Panc1 (cell line): ENCODE measurements around the gene PTS. TPM values are rescaled to one million over a fixed set of nuclear protein-coding genes. Genes with fewer than 3 reads are reported as not detected.
"Not testable (repeated sequence)": the region's sequence is repeated elsewhere in the genome, so short reads cannot be mapped to it uniquely, and the experiment has no call there.

Experiments
- ATAC-seq: fragments of 200-7000 bp; cut with Tn5 transposase; 2 replicates; pipeline ENCODE4 v1.9.1; 2020; ENCODE audit warnings: mild to moderate bottlenecking, moderate library complexity
- BruUV-seq: library from RNA; stranded (reverse); fragments of 400-500 nt; replicated peaks from 2 replicates; lab custom pipeline; 2021; lab: Mats Ljungman, UMichigan
- CTCF ChIA-PET: fragments of 300-600 bp; sonication (Branson Sonifier 250); formaldehyde crosslinking; loops from one replicate; lab custom pipeline; 2022; ENCODE audit warnings: antibody characterized with exemption; lab: Charles Lee
- POLR2A ChIA-PET: fragments of 300-600 bp; sonication (Branson Sonifier 250); formaldehyde crosslinking; loops from one replicate; lab custom pipeline; 2022; ENCODE audit warnings: antibody characterized with exemption; lab: Charles Lee
- DNase-seq: peaks from one replicate; pipeline ENCODE4 v3.0.0-alpha.2; 2010; ENCODE audit warnings: low read depth, low spot score
- H3K27ac ChIP-seq: 2 replicates; pipeline ENCODE4 v1.5.1; 2011; ENCODE audit warnings: mild to moderate bottlenecking, low read length, inconsistent platforms
- H3K27me3 ChIP-seq: fragments of 200-500 bp; sonication (Bioruptor generic); 2 replicates; pipeline ENCODE4 v1.6.0; 2014; ENCODE audit warnings: low read length, inconsistent platforms; ENCODE audit not compliant: control insufficient read depth, insufficient read depth
- H3K36me3 ChIP-seq: fragments of 200-500 bp; sonication (Bioruptor generic); 2 replicates; pipeline ENCODE4 v1.5.1; 2014; ENCODE audit warnings: inconsistent platforms, mild to moderate bottlenecking, low read length, moderate library complexity; ENCODE audit not compliant: control insufficient read depth, insufficient read depth
- H3K4me1 ChIP-seq: 2 replicates; pipeline ENCODE4 v1.5.1; 2011; ENCODE audit warnings: inconsistent platforms, mild to moderate bottlenecking, low read length, moderate library complexity; ENCODE audit not compliant: control insufficient read depth, insufficient read depth
- H3K4me3 ChIP-seq, 2 experiments: 2 replicates each; pipeline ENCODE4 v1.5.1; 2011 to 2012; ENCODE audit warnings: low read depth in 2 of 2, low read length in 2 of 2, mild to moderate bottlenecking in 2 of 2, inconsistent platforms in 1 of 2, moderate library complexity in 1 of 2
- H3K9me3 ChIP-seq: fragments of 200-500 bp; sonication (Bioruptor generic); 2 replicates; pipeline ENCODE4 v1.5.1; 2014; ENCODE audit warnings: low read depth, mild to moderate bottlenecking, inconsistent platforms, low read length, moderate library complexity; ENCODE audit not compliant: control insufficient read depth, insufficient read depth
- POLR2AphosphoS5 ChIP-seq: IDR thresholded peaks from 2 replicates; pipeline ENCODE4 v1.6.1; 2012; ENCODE audit warnings: mild to moderate bottlenecking, low read depth, low read length, moderate library complexity
- SIN3A ChIP-seq: IDR thresholded peaks from 2 replicates; pipeline ENCODE4 v1.6.1; 2012; ENCODE audit warnings: low read depth, mild to moderate bottlenecking, low read length, moderate library complexity, borderline replicate concordance; ENCODE audit not compliant: insufficient read depth
- TCF7L2 ChIP-seq: IDR thresholded peaks from 2 replicates; pipeline ENCODE4 v1.6.1; 2011; ENCODE audit warnings: mild to moderate bottlenecking, low read depth, low read length, inconsistent platforms
- in situ Hi-C: cut with HindIII; loops from 2 replicates; pipeline ENCODE4 v1.10.0; 2016; ENCODE audit warnings: low sequenced_read_pairs, low pct_unique_long_range_greater_than_20kb
- intact Hi-C: fragments of 100-400 bp; cut with micrococcal nuclease; formaldehyde crosslinking; loops from one replicate; pipeline ENCODE4 v1.10.0; 2022; ENCODE audit not compliant: unreplicated experiment
- total RNA-seq: library from RNA; stranded (reverse); gene quantifications from one replicate; pipeline ENCODE4 v1.2.1, GENCODE V29; 2021; ENCODE audit not compliant: unreplicated experiment
- TF ChIP-seq, protein P1 (sequence below), 2 experiments: IDR thresholded peaks; 2 replicates each; pipeline ENCODE4 v1.6.1; 2011 to 2012; ENCODE audit warnings: low read depth in 2 of 2, control low read depth in 1 of 2, low read length in 1 of 2, mild to moderate bottlenecking in 1 of 2, moderate library complexity in 1 of 2; ENCODE audit not compliant: insufficient read depth in 1 of 2
- TF ChIP-seq, protein P2 (sequence below): fragments of 450-650 bp; IDR thresholded peaks from 2 replicates; pipeline ENCODE4 v1.5.1; 2017; ENCODE audit warnings: mild to moderate bottlenecking

Gene PTS
- total RNA-seq, 1 experiment from 2014 or later, result 64.2 TPM

DNA sequence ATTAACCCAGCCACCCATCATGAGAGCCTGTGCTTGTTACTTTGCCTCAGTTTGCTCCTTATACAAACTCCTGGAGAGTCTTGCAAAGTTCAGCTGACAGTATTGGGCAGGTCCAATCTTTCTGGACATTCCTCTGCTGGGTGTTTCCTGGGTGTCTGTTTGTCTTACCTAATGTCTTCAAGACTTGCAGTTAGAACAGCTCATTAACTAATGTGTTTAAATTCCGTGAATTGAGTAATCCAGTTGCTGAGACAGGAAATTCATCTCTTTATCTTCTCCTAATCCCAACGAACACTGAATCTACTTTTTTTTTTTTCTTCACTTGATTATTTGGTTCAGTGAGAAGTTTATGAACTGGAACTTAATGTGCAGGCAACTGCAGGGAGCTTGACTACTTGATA is 30.3 kb upstream of the PTS start:
- BruUV-seq, result no TSS peak

DNA sequence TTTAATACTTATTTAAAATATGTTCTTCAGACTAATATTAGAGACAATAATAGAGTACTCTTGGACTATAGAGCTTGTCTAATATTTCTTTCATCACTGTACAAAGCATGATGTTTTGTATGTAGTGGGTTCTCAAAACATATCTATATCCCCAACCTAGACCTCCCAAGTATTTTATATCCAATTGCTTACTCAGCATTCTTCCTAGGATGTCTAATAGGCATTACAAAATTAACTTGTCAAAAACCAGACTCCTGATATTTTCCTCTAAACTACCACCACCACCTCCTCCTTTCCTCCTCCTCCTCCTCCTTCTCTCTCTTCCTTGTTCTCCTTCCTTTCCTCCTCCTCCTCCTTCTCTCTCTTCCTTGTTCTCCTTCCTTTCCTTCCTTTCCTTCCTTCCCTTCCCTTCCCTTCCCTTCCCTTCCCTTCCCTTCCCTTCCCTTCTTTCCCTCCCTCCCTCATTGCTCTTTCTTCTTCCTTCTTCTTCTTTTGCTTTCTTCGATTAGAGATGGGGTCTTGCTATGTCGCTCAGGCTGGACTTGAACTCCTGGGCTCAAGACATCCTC is 29.6 kb upstream of the PTS start:
- no peaks in the 10 kb centered on the region for H3K36me3 ChIP-seq
- no peaks in the 10 kb centered on the region for H3K4me1 ChIP-seq
- CTCF ChIA-PET, result interaction anchor here (0.5 kb wide), 1 partner anchor 19 kb away, joined by 5 read pairs; no protein-coding TSS in a partner anchor
- no peak for ATAC-seq
- in situ Hi-C loops, result no loop called here
- POLR2A ChIA-PET, result no interaction called here
- no peaks in the 10 kb centered on the region for H3K9me3 ChIP-seq
- intact Hi-C loops, result no loop called here
- H3K27ac ChIP-seq, result no peak overlapping the region
- BruUV-seq, result no TSS peak
- H3K27me3 ChIP-seq, result no peaks in the 10 kb centered on the region
- DNase-seq, result no peak
- TF ChIP-seq, protein P1, sequence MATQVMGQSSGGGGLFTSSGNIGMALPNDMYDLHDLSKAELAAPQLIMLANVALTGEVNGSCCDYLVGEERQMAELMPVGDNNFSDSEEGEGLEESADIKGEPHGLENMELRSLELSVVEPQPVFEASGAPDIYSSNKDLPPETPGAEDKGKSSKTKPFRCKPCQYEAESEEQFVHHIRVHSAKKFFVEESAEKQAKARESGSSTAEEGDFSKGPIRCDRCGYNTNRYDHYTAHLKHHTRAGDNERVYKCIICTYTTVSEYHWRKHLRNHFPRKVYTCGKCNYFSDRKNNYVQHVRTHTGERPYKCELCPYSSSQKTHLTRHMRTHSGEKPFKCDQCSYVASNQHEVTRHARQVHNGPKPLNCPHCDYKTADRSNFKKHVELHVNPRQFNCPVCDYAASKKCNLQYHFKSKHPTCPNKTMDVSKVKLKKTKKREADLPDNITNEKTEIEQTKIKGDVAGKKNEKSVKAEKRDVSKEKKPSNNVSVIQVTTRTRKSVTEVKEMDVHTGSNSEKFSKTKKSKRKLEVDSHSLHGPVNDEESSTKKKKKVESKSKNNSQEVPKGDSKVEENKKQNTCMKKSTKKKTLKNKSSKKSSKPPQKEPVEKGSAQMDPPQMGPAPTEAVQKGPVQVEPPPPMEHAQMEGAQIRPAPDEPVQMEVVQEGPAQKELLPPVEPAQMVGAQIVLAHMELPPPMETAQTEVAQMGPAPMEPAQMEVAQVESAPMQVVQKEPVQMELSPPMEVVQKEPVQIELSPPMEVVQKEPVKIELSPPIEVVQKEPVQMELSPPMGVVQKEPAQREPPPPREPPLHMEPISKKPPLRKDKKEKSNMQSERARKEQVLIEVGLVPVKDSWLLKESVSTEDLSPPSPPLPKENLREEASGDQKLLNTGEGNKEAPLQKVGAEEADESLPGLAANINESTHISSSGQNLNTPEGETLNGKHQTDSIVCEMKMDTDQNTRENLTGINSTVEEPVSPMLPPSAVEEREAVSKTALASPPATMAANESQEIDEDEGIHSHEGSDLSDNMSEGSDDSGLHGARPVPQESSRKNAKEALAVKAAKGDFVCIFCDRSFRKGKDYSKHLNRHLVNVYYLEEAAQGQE (IDR thresholded peaks at IDR 0.05; ENCODE audit: insufficient read depth in 1 of 2, low read depth in 2 of 2, low read length in 1 of 2), result no peak
- TF ChIP-seq, protein P2, sequence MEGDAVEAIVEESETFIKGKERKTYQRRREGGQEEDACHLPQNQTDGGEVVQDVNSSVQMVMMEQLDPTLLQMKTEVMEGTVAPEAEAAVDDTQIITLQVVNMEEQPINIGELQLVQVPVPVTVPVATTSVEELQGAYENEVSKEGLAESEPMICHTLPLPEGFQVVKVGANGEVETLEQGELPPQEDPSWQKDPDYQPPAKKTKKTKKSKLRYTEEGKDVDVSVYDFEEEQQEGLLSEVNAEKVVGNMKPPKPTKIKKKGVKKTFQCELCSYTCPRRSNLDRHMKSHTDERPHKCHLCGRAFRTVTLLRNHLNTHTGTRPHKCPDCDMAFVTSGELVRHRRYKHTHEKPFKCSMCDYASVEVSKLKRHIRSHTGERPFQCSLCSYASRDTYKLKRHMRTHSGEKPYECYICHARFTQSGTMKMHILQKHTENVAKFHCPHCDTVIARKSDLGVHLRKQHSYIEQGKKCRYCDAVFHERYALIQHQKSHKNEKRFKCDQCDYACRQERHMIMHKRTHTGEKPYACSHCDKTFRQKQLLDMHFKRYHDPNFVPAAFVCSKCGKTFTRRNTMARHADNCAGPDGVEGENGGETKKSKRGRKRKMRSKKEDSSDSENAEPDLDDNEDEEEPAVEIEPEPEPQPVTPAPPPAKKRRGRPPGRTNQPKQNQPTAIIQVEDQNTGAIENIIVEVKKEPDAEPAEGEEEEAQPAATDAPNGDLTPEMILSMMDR, result no peak
- TF ChIP-seq TCF7L2 (no peak), POLR2AphosphoS5 (no peak), SIN3A (no peak)
- H3K4me3 ChIP-seq, result no peak overlapping the region

More for the DNA sequence above, 30.3 kb upstream of the PTS start:
- no peaks in the 10 kb centered on the region for H3K27me3 ChIP-seq
- no peaks in the 10 kb centered on the region for H3K4me1 ChIP-seq
- intact Hi-C loops (no loop called here), in situ Hi-C loops (no loop called here)
- H3K27ac ChIP-seq, result no peak overlapping the region
- H3K9me3 ChIP-seq, result no peaks in the 10 kb centered on the region
- ChIA-PET CTCF (no interaction called here), POLR2A (no interaction called here)
- ATAC-seq, result no peak
- no peaks in the 10 kb centered on the region for H3K36me3 ChIP-seq
- no peak overlapping the region for H3K4me3 ChIP-seq
- DNase-seq, result no peak
- TF ChIP-seq POLR2AphosphoS5 (no peak), TCF7L2 (no peak), SIN3A (no peak)
- TF ChIP-seq, protein P1 (IDR thresholded peaks at IDR 0.05; ENCODE audit: insufficient read depth in 1 of 2, low read depth in 2 of 2, low read length in 1 of 2), result no peak
- TF ChIP-seq, protein P2, result no peak

DNA sequence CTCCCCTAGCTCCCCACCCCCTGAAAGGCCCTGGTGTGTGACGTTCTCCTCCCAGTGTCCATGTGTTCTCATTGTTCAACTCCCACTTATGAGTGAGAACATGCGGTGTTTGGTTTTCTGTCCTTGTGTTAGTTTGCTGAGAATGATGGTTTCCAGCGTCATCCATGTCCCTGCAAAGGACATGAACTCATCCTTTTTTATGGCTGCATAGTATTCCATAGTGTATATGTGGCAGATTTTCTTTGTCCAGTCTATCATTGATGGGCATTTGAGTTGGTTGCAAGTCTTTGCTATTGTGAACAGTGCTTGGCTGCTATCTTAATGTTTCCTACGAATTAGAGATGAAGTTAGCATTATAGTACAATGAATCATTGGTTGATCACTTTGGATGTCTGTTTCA is 27.1 kb upstream of the PTS start:
- CTCF ChIA-PET, H3K36me3 ChIP-seq, in situ Hi-C loops, H3K4me3 ChIP-seq, BruUV-seq, H3K27ac ChIP-seq, ATAC-seq, intact Hi-C loops, POLR2A ChIA-PET, H3K9me3 ChIP-seq, H3K27me3 ChIP-seq, DNase-seq, H3K4me1 ChIP-seq: not testable (repeated sequence)
